Measurements from ENCODE around the gene MERTK. TPM values are rescaled to one million over a fixed set of nuclear protein-coding genes. Genes with fewer than 3 reads are reported as not detected.
"Not testable (repeated sequence)": the region's sequence is repeated elsewhere in the genome, so short reads cannot be mapped to it uniquely, and the experiment has no call there.

MERTK gene
- total and polyA plus RNA-seq, 2 of the 13 experiments (the other 11 are each of a cell fraction or from before 2014, with no cell fraction given), result 37.3 to 44.7 TPM

- TF ChIP-seq, protein P1, sequence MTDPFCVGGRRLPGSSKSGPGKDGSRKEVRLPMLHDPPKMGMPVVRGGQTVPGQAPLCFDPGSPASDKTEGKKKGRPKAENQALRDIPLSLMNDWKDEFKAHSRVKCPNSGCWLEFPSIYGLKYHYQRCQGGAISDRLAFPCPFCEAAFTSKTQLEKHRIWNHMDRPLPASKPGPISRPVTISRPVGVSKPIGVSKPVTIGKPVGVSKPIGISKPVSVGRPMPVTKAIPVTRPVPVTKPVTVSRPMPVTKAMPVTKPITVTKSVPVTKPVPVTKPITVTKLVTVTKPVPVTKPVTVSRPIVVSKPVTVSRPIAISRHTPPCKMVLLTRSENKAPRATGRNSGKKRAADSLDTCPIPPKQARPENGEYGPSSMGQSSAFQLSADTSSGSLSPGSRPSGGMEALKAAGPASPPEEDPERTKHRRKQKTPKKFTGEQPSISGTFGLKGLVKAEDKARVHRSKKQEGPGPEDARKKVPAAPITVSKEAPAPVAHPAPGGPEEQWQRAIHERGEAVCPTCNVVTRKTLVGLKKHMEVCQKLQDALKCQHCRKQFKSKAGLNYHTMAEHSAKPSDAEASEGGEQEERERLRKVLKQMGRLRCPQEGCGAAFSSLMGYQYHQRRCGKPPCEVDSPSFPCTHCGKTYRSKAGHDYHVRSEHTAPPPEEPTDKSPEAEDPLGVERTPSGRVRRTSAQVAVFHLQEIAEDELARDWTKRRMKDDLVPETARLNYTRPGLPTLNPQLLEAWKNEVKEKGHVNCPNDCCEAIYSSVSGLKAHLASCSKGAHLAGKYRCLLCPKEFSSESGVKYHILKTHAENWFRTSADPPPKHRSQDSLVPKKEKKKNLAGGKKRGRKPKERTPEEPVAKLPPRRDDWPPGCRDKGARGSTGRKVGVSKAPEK (CRISPR knock-in tag; IDR thresholded peaks at IDR 0.05; ENCODE audit: borderline replicate concordance), result no peak
- TF ChIP-seq ZNF841 (CRISPR knock-in tag; IDR thresholded peaks at IDR 0.05; ENCODE audit: borderline replicate concordance) (no peak), ZNF441 (CRISPR knock-in tag; IDR thresholded peaks at IDR 0.05; ENCODE audit: borderline replicate concordance) (no peak)
- TF ChIP-seq, protein P2, sequence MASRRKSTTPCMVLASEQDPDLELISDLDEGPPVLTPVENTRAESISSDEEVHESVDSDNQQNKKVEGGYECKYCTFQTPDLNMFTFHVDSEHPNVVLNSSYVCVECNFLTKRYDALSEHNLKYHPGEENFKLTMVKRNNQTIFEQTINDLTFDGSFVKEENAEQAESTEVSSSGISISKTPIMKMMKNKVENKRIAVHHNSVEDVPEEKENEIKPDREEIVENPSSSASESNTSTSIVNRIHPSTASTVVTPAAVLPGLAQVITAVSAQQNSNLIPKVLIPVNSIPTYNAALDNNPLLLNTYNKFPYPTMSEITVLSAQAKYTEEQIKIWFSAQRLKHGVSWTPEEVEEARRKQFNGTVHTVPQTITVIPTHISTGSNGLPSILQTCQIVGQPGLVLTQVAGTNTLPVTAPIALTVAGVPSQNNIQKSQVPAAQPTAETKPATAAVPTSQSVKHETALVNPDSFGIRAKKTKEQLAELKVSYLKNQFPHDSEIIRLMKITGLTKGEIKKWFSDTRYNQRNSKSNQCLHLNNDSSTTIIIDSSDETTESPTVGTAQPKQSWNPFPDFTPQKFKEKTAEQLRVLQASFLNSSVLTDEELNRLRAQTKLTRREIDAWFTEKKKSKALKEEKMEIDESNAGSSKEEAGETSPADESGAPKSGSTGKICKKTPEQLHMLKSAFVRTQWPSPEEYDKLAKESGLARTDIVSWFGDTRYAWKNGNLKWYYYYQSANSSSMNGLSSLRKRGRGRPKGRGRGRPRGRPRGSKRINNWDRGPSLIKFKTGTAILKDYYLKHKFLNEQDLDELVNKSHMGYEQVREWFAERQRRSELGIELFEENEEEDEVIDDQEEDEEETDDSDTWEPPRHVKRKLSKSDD (CRISPR knock-in tag; IDR thresholded peaks at IDR 0.05; ENCODE audit: low read depth), result no peak
Measured at GRCh38 chr2:112035786-112036185, 137.4 kb downstream of the MERTK start (continued).

GRCh38 chr2:112039556-112039955 is 141.1 kb downstream of the MERTK start:
- intact Hi-C loops (cut with micrococcal nuclease; ENCODE audit: unreplicated experiment); H3K9ac ChIP-seq (ENCODE audit: insufficient read depth, low read depth, low read length); H3K27me3 ChIP-seq (ENCODE audit: control insufficient read depth in 1 of 2, insufficient read depth in 2 of 2, low read length in 2 of 2); H3K27ac ChIP-seq (ENCODE audit: extremely low read length, insufficient read depth, low read length); H3K36me3 ChIP-seq (replicated peaks in 1 of 2; ENCODE audit: control insufficient read depth in 1 of 2, insufficient read depth in 2 of 2, low read length in 2 of 2); H3K4me3 ChIP-seq (replicated peaks in 1 of 3; ENCODE audit: insufficient read depth in 1 of 3, low read depth in 2 of 3, low read length in 3 of 3); in situ Hi-C loops (cut with HindIII; ENCODE audit: extremely low pct_ligation_motif_present, low pct_unique_long_range_greater_than_20kb); BruUV-seq (replicated peaks); H3K4me2 ChIP-seq (ENCODE audit: low read depth, low read length); POLR2A ChIA-PET; H3K79me2 ChIP-seq (ENCODE audit: insufficient read depth, low read length); CTCF ChIA-PET (ENCODE audit: low intra/inter-chr PET ratio, low total read pairs); H2AFZ ChIP-seq (ENCODE audit: low read length); ATAC-seq; DNase-seq (ENCODE audit: low spot score); H4K20me1 ChIP-seq (ENCODE audit: insufficient read depth, low read length); FAIRE-seq: not testable (repeated sequence)
- peaks cover 12% of the 10 kb centered on the region; the same call in 1 of the 2 replicates for H3K9me3 ChIP-seq (ENCODE audit: low read length)
- H3K4me1 ChIP-seq (ENCODE audit: insufficient read depth, low read length), result peaks cover 25% of the 10 kb centered on the region
- WGBS (ENCODE audit: low lambda C conversion rate), result 69% methylated on average over 12 of the region's 12 CpGs

- H3K4me2 ChIP-seq (ENCODE audit: low read depth, low read length); H3K4me3 ChIP-seq (replicated peaks in 1 of 3; ENCODE audit: insufficient read depth in 1 of 3, low read depth in 2 of 3, low read length in 3 of 3); BruUV-seq (replicated peaks); intact Hi-C loops (cut with micrococcal nuclease; ENCODE audit: unreplicated experiment); H3K79me2 ChIP-seq (ENCODE audit: insufficient read depth, low read length); ATAC-seq; FAIRE-seq; POLR2A ChIA-PET; H3K36me3 ChIP-seq (replicated peaks in 1 of 2; ENCODE audit: control insufficient read depth in 1 of 2, insufficient read depth in 2 of 2, low read length in 2 of 2); H3K9ac ChIP-seq (ENCODE audit: insufficient read depth, low read depth, low read length); DNase-seq (ENCODE audit: low spot score); H3K27me3 ChIP-seq (ENCODE audit: control insufficient read depth in 1 of 2, insufficient read depth in 2 of 2, low read length in 2 of 2); H4K20me1 ChIP-seq (ENCODE audit: insufficient read depth, low read length); H3K27ac ChIP-seq (ENCODE audit: extremely low read length, insufficient read depth, low read length); CTCF ChIA-PET (ENCODE audit: low intra/inter-chr PET ratio, low total read pairs); H2AFZ ChIP-seq (ENCODE audit: low read length); in situ Hi-C loops (cut with HindIII; ENCODE audit: extremely low pct_ligation_motif_present, low pct_unique_long_range_greater_than_20kb): not testable (repeated sequence)
- WGBS (ENCODE audit: low lambda C conversion rate), result 67% methylated on average over 2 of the region's 2 CpGs
- H3K9me3 ChIP-seq (ENCODE audit: low read length), result peaks cover 14% of the 10 kb centered on the region
- H3K4me1 ChIP-seq (ENCODE audit: insufficient read depth, low read length), result peaks cover 25% of the 10 kb centered on the region
Measured at GRCh38 chr2:112040066-112040465, 141.7 kb downstream of the MERTK start.
